ENCODE data around the gene TSN. TPM values are rescaled to one million over a fixed set of nuclear protein-coding genes. Genes with fewer than 3 reads are reported as not detected.

TSN gene
- total RNA-seq, 1 experiment from 2014 or later, result 102 TPM

- Histone ChIP-seq H2BK15ac (ENCODE audit: low read depth, low read length) (no peak overlapping the region), H4K5ac (ENCODE audit: insufficient read length, low read depth, low read length) (no peak overlapping the region), H3K4me2 (ENCODE audit: insufficient read depth, insufficient read length, low read length) (no peak overlapping the region), H3K9me3 (ENCODE audit: control insufficient read depth, low read depth, low read length) (no peaks in the 10 kb centered on the region), H4K20me1 (ENCODE audit: control insufficient read depth, insufficient read depth, insufficient read length) (no peaks in the 10 kb centered on the region), H3K4ac (ENCODE audit: low read depth, low read length) (no peak overlapping the region), H3K27ac (ENCODE audit: insufficient read length, low read depth, low read length) (no peak overlapping the region), H3K27me3 (ENCODE audit: insufficient read depth, low read length) (no peaks in the 10 kb centered on the region), H3T11ph (ENCODE audit: low read length) (no peak overlapping the region), H3K23ac (ENCODE audit: insufficient read length, low read depth, low read length) (no peak overlapping the region), H2AK5ac (ENCODE audit: insufficient read length, low read length) (no peak overlapping the region), H3K9ac (ENCODE audit: extremely low read depth, insufficient read length, low read length) (no peak overlapping the region), H3K14ac (ENCODE audit: insufficient read depth, low read length) (no peak overlapping the region), H3K79me2 (ENCODE audit: insufficient read depth, low read length) (no peaks in the 10 kb centered on the region), H3K79me1 (ENCODE audit: insufficient read depth, low read depth, low read length, poor library complexity, severe bottlenecking) (no peaks in the 10 kb centered on the region), H2BK20ac (ENCODE audit: low read depth, low read length, poor library complexity, severe bottlenecking) (no peak overlapping the region), H2BK5ac (ENCODE audit: insufficient read length, low read length) (no peak overlapping the region), H2BK12ac (ENCODE audit: insufficient read length, low read depth, low read length) (no peak overlapping the region), H4K91ac (ENCODE audit: insufficient read length, low read depth, low read length) (no peak overlapping the region), H2BK120ac (ENCODE audit: low read depth, low read length, poor library complexity, severe bottlenecking) (no peak overlapping the region), H3K4me1 (ENCODE audit: insufficient read depth, low read length) (peaks cover 15% of the 10 kb centered on the region), H3K56ac (ENCODE audit: insufficient read length, low read depth, low read length) (no peak overlapping the region), H4K8ac (replicated peaks; ENCODE audit: insufficient read length, low read depth, low read length) (no peak overlapping the region), H3K18ac (ENCODE audit: insufficient read length, low read depth, low read length) (no peak overlapping the region), H3K23me2 (ENCODE audit: insufficient read length, low read depth, low read length, poor library complexity, severe bottlenecking) (peaks cover 4% of the 10 kb centered on the region), H2AFZ (ENCODE audit: low read length) (no peak overlapping the region)
- Mint-ChIP-seq H3K27ac (no peak overlapping the region), H3K27me3 (ENCODE audit: low read depth) (no peaks in the 10 kb centered on the region; the same call in 1 of the 2 replicates), H3K9me3 (peaks cover 3 to 9% of the 10 kb centered on the region in 2 experiments; a peak in 3 of 5 replicates), H3K4me1 (peaks cover 26 to 33% of the 10 kb centered on the region in 2 experiments), H3K4me3 (no peak overlapping the region), H3K36me3 (ENCODE audit: insufficient read depth in 1 of 3, low read depth in 3 of 3) (peaks cover 0 to 2% (median 0%) of the 10 kb centered on the region in 3 experiments; a peak in 2 of 7 replicates)
- WGBS (ENCODE audit: extremely low coverage, insufficient read length, low lambda C conversion rate), result no CpG with 5 or more reads among the region's 1 CpG
- DNase-seq, result no peak
- TF ChIP-seq CTCF (conservative IDR thresholded peaks at IDR 0.05), result no peak
These were observed 33.2 kb downstream of the TSN start for GRCh38 chr2:121788685-121789084.
